ENCODE measurements around the gene ADGRB3.

ADGRB3 gene

DNA sequence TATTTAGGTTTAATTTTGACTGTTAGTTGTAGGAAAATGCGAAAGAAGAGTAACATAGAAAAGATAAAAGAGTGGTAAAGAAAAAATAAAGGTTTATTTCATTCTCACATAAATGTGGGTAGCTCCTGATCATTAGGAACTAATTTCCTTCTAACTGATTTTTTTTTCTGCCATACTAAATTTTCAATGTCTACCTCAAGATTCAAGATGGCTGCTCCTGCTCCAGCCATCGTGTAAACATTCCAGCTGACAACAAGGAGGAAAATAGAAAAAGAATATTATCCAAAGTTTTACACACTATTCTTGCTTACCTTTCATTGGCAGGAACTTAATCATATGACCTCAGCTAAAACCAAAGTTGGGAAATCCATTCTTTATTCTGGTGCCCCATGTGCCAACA lies 673.5 kb downstream of the ADGRB3 start:
- no peak for DNase-seq (ENCODE audit: low read depth in 1 of 2, low spot score in 1 of 2)

DNA sequence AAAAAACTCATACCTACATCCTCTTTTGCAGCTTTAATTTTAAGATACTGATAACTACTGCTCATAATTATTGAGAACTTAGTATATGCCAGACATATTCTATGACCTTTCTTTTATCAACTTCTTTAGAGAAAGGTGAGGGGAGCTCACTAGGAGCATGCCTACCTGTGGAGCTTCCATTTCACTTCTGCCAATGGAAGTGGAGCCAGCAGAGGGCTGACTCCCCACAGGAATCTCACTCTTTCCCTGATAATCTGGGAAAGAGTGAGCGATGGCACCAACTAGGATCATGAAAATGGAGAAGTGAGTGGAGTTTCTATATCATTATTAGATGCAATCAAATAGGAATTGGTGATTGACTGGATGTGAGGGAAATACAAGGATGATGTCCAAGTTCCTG lies 676.8 kb downstream of the ADGRB3 start:
- no peak for DNase-seq (ENCODE audit: low read depth in 1 of 2, low spot score in 1 of 2)

DNA sequence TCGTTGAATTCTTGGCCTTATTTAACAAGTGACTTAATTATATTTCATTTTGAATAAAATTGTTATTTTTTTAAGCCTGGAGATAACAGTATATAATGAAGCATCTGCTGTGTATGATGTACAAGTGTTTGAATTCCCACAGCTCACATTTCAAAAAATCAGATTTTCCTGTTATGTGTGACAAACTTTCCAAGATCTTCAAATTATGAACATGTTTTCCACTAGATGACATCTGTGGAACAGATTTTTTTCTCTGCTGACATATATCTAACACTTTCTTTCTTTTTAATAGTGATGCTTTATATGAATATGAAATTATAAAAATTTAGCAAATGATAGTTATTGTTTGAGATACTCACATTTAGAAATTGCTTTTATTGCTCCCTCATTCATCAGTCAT lies 678.9 kb downstream of the ADGRB3 start:
- no peak for DNase-seq (ENCODE audit: low read depth in 1 of 2, low spot score in 1 of 2)

DNA sequence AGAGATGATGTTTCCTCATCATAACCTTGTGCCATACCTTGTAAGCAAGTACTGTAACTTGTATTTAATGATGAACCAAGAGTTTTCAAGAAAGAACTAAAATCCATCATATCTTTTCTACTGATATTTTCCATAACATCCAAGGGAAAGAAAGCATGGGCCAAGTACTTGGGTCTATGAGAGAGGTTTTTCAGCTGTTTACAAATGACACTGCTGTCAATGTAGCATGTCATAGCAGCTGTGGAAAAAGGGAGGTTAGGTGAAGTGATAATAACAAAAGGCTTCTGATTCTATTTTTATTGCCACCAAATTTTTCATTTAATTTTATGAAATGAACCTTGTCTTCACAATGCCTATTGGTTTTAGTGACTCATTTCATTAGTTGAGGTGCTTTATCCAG lies 679.4 kb downstream of the ADGRB3 start:
- DNase-seq (ENCODE audit: low read depth in 1 of 2, low spot score in 1 of 2), result no peak

DNA sequence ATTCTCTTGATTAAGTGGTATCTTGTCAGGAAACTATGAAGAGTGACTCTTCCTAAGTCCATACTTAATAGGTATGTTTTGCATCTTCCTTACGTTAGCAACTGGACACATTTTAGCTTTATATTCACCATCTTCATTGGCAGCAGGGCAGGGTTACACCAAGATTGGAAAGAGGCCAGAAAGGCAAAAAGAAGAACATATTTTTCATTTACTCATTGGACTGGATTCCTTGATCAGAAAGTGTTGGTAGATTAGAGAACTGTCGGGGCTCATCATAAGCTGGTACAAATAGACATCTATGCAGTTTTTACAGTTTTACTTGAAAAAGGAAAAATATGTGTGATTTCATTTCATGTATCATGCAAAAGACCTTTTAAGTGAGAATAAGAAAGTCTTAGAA lies 696.8 kb downstream of the ADGRB3 start:
- no peak for DNase-seq (ENCODE audit: low read depth in 1 of 2, low spot score in 1 of 2)

DNA sequence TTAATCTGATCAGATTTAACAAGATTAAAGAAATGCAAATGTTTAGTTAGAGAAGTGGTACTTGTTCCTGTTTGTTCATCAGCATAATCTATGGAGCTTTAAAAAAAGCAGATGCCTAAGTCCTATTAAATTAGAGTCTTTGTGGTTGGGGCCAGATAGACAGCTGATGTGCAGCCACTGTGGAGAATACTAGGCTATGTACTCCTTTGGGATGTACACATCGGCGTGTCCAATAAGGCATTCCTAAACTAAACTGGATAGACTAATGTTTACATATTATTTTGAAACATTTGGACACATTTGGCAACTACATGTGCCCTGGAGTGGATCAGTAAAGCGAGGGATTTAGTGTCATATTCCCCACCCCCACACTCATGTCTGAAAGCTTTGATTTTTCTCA lies 702.2 kb downstream of the ADGRB3 start:
- DNase-seq (ENCODE audit: low read depth in 1 of 2, low spot score in 1 of 2), result no peak

DNA sequence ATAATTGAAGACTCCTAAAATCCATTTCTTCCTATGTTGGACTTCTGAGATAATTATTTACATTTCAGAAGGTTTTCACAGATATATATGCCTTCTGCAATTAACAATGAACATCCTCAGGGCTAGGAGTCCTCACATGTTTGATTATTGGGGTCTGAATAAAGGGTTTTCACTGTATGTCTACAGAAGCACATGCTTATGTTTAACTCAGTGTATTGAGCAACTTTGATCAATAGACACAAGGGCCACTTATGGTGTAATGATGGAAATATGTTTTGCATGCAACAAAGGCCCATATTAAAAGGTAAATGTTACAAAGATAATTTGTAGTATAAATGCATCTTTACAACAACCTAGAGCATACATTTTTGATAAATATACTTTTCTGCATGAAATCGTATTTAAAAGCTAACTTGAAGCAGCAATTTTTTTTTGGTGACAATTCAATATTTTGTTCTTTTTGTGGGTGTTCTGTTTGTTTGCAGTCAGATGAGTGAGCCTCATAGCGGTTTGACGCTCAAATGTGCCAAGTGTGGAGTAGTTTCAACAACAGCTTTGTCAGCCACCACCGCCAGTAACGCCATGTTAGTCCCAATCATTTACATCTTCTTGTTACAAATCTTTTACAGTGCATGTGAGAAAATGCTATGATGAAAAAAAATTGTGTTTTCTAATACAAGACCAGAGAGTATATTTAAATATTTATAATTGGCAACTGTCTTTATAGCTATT lies 703.5 kb downstream of the ADGRB3 start:
- no peak for DNase-seq (ENCODE audit: low read depth in 1 of 2, low spot score in 1 of 2)

DNA sequence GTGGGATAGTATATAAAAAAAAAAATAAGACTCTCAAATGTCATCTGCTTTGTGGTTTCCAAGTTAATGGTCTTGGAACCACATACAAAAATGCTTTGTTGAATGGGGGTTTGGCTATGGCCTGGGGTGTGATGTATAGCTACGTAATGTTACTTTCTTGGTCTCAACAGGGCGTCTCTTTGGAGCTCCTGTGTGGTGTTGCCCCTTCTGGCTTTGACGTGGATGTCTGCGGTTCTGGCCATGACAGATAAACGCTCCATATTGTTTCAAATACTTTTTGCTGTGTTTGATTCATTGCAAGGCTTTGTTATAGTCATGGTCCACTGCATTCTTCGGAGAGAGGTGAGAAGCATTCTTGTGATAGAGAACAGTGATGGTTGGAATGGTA lies 704.1 kb downstream of the ADGRB3 start:
- no peak for DNase-seq (ENCODE audit: low read depth in 1 of 2, low spot score in 1 of 2)

DNA sequence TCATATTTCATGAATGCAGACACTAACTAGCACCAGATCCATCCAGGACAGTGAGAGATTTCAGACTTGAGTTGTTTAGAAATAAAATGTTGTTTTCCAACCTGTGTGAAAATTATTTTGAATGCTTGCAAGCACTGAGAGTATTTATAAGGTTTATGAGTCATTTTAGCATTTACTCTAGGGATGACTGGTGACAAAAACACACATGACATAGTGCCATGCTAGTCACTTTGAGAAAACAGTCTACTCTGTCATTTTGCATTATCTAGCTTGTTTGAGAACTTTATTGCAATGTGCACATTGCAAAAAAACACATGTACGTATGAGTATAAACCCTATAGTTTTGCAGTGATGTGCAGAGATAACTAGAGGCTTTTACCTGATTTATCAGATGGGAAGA lies 705.1 kb downstream of the ADGRB3 start:
- DNase-seq (ENCODE audit: low read depth in 1 of 2, low spot score in 1 of 2), result no peak

DNA sequence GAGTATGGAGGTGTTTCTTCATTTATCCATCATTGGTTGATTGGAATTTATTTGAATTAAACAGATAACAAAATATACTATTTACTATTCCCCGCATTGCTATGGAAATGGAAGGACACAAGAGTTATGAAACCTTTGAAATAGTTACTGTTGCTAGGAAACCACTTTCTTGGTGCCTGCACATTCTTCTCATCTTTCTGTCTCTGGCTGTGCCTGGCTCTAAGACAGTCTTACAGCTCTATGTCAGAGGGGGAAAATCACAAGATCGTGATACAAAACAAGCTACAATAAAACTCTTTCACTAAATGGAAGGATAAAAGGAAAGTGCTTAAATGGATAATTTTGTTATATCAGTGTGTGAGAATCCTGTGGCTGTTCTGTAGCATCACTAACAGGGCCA lies 708.8 kb downstream of the ADGRB3 start:
- no peak for DNase-seq (ENCODE audit: low read depth in 1 of 2, low spot score in 1 of 2)

DNA sequence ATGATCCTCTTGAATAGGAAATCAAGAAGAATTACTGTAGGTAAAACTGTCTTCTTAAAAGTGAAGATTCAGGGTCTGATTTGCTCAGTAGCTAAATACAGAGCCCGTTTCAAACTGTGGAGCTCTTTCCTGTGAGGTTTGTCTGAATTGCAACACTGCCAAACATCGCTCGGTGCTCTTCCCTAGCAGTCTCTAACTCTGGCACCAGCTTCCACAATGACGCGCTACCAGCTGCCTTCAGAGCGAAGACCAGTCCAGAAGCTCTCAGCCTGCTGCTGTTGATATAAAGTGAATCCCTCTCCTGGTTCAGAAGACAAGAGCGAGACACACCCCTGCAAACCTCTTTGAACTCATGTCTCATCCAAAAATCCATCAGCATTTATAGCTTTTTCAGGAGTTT lies 714.7 kb downstream of the ADGRB3 start:
- DNase-seq (ENCODE audit: low read depth in 1 of 2, low spot score in 1 of 2), result no peak

DNA sequence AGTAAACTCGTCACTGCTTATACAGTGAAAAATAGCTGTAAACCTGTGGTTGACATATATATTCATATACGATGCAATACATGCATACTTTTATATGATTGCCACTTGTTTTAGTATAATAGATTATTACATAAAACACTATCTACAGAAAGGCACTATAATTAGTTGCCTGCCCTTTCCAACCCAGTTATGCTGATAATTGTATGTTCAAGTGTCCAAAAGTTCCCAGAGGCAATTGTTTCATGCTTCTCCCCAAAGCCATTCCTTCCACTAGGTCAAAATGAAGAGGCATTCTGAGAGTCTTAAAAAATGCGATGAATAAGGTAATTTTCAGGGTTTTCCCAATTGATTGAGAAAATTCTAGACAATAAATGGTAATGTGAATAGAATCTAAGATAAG lies 727.1 kb downstream of the ADGRB3 start:
- DNase-seq (ENCODE audit: low read depth in 1 of 2, low spot score in 1 of 2), result no peak

DNA sequence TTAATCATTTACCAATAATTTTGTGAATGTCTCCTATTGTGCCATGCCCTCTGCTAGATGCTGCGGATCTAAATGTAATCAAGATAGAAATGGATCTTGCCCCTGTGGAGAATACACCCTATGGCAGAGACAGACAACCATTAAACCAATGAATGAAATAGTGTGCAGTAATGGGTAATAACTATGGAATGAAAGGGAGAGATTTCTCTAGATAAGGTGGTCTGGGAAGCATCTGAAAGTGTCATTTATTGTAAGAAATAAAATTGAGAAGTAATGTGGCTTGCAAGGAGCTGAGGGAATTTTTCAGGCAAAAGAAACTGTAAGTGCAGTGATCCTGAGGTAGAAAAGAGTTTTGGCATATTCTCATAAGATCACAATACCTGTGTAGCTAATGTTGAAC lies 731.7 kb downstream of the ADGRB3 start:
- DNase-seq (ENCODE audit: low read depth in 1 of 2, low spot score in 1 of 2), result no peak

DNA sequence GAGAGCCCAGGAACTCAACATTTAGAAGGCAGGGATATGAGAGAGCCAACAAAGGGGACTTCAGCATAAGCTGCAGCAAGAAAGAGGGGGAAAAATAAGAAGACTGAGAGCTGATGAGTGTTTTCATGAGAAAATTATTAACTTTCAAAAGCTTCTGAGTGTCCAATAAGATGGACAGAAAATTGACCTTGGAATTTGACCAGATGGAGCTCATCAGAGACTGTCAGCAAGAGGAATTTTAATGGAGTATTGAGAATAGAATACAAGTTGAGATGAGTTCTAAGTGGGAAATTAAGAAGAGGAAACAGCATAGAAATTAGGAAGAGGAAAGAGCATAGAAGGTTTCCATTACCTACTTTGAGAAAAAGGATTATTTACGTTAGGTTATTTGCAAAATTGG lies 733.5 kb downstream of the ADGRB3 start:
- DNase-seq (ENCODE audit: low read depth in 1 of 2, low spot score in 1 of 2), result no peak

DNA sequence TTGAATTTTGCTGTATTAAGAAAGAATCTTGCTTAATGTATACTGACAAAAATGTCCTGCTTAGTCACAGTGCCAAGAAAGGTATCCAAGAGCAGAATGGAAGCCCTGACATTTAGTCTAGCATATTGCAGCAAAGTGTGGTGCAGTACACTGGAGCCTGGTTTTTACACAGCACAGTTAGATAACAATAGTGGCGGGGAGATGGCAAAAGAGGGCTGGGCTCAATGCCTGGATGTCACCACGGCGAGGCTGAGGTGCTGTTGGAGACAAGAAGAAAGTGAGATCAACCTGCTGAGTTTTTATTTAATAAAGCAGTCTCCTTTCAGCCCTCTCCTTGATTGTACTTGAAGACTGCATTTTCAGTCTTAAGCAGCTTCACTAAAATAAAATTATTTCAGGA lies 735.7 kb downstream of the ADGRB3 start:
- no peak for DNase-seq (ENCODE audit: low read depth in 1 of 2, low spot score in 1 of 2)

DNA sequence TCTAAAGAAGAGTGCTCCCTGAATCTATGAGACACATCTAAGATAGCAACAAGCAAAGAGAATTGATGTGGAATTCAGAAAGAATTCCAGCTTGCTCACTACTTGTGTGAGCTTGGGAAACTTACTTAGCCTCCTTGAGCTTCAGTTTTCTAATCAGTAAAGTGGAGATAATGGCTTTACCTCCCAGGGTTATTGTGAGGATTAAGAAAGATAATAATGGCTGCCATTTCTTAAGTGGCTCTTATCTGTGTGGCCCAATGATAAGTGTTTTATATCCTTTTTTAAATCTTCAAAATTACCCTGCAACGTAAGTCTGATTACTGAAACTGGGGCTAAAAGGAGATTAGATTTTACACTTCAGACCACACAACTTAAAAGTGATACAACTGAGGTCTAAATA lies 743.2 kb downstream of the ADGRB3 start:
- no peak for DNase-seq (ENCODE audit: low read depth in 1 of 2, low spot score in 1 of 2)

DNA sequence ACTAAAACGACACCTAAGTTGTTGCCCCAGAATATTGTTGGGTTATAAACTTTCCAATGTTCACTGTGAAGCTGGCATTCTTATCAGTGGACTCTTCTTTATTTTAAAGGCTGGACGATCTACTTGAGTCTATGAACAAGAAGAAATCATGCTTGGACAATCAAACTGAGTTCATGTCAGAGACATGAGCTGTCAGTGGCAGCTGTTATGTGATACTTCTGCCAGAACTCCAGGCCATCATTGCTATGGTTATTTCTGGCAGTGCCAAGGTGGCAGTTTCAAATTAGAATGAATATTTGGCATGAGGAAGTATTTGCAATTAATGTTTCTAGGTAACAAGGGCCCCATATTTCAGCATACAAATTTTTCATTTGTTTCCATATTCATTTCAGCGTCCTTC lies 744.4 kb downstream of the ADGRB3 start:
- no peak for DNase-seq (ENCODE audit: low read depth in 1 of 2, low spot score in 1 of 2)

DNA sequence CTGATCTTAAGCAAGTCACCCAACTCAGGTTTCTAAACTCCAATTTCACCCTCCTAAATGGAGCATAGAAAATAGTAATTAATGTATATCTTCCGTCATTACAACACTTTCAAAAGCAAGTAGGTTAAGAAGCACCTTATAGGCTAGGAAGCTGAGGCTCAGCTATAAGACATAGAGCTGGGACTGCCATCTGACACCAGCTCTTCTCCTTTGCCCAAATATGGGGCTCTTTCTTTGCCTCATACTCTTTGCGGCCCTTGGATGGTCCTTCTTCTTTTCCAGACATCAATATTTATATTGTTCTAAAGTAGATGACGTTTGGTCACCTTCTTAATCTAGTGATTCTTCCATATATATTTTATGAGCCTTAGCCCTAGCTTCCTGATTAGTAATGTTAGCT lies 748.5 kb downstream of the ADGRB3 start:
- DNase-seq (ENCODE audit: low read depth in 1 of 2, low spot score in 1 of 2), result no peak

DNA sequence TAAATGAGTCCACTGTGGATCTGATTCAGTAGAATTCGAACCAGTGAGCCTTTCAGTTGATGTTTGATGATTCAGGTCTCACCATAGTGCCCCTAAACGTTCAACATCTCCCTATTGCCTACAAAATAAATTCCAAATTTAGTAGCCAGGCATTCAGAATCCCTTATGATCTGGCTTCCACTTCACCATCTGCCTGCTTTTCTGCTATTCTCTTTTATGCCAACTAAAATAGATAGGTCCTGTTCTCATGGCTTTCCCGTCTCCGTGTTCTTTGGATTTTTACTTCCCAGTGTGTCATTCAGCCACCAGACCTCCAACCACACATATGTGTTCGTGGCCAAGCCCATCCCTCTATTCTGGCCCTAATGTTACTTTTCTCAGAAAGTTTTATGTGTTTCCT lies 751.3 kb downstream of the ADGRB3 start:
- DNase-seq (ENCODE audit: low read depth in 1 of 2, low spot score in 1 of 2), result no peak

DNA sequence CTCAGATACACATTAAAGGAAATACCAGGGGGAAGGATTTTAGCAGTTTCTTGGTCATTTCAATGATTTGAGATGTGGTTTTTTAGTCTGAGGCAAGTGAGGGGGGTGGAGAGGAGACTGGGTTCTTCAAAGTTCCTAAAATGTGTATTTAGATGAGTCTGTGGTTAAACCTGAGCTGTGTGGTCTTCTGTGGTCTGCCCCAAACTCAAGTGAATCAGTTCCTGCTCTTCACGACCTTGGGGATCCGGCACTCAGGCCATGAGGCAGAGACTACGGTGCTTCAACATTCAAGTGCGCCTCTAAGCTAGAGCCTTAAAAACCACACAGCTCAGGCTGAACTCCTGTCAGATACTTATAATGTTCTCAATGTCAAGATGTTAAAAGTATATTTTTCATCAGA lies 755.0 kb downstream of the ADGRB3 start:
- no peak for DNase-seq (ENCODE audit: low read depth in 1 of 2, low spot score in 1 of 2)

DNA sequence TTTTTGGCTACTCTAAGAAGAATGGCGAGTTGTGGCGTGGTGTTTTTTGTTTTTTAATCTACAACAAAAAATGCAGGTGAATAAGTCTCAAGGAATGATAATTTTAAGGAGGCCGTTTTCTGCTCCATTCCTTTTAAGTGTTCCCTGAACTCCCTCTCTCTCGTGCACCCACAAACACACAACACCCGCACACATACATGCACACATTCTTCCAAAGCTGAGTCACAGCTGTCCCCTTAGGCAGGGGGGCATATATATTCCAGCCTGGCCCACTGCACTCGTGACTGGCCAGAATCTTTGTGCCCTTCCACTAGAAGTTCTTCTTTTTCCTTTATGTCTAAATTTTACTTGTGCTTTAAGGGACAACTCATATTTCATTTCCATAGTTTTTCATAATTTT lies 756.0 kb downstream of the ADGRB3 start:
- no peak for DNase-seq (ENCODE audit: low read depth in 1 of 2, low spot score in 1 of 2)

DNA sequence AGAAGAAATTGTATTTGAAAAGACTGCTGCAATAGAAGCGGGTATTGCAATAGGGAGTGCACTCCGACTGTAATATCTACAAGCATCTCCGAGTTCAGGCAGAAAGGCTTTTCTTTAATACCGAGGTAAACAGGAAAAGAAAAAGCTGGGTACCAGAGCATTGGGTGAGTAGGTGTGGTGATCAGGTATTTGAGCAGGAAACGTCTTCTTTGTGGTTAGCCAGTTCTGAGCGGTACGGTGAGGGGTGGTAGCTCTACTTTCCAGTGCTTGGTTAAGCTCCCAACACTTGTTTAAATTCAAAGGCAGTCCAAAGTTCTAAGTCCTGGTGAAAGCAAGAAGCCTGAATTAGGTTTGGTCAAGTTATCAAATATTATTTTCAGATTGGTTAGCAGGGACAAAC lies 757.7 kb downstream of the ADGRB3 start:
- DNase-seq (ENCODE audit: low read depth in 1 of 2, low spot score in 1 of 2), result no peak

DNA sequence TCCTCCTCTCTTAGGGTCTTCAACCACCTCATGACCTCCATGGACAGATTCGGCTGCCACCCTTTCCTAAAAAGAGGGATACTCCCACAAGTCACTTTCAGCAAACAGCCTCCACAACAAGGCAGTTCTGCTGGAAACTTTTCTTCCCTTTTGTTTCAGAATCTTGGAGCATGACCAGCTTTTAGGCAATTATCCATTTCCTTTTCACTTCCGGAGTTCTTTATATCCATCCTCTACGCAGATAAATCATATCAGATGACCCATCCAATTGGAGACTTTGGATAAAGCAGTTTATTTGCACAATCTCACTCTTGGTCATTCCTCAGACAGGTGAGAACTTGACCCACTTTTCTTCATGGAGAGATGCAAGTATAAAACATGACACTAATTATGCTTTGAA lies 763.2 kb downstream of the ADGRB3 start:
- DNase-seq (ENCODE audit: low read depth in 1 of 2, low spot score in 1 of 2), result no peak

DNA sequence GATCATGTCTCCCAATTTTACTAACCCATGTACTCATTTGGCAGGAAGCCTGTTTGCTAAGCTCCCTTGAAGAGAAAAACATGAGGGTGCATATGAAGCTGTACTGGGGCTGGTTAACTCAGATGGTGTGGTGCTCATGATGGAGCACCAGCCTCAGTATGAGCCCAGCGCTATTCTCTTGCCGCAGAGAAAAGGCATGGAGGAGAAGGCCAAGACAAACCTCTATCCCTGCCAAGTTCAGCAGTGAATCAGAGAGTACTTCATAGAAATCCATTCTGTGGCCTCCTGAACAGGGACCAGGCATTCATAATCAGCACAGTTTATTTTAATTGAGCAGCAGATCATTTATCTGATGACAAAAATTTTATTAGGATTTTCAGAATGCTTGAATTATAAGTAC lies 763.6 kb downstream of the ADGRB3 start:
- DNase-seq (ENCODE audit: low read depth in 1 of 2, low spot score in 1 of 2), result no peak

Data from activated T-helper 1 cell treated with anti-CD3 and anti-CD28 coated beads, Interleukin-2, amount 50 U/mL, for 16 hours (primary cell).